Peyer's patch (tissue), 4 donors: ENCODE measurements around the gene MINDY4.

ENCODE experiments used
- CTCF ChIP-seq, 6 experiments: fragments of 450-650 bp in 4 of 6; fragments of 200-600 bp in 2 of 6; sonication (generic) in 1 of 6; IDR thresholded peaks; one replicate each; pipeline ENCODE4 v1.5.1; 2017 to 2019; ENCODE audit warnings: antibody characterized with exemption in 6 of 6, mild to moderate bottlenecking in 3 of 6, moderate library complexity in 1 of 6
- POLR2A ChIP-seq, 2 donors: fragments of 450-650 bp; IDR thresholded peaks; one replicate each; pipeline ENCODE4 v1.5.1; 2017; ENCODE audit warnings: antibody characterized with exemption in 2 of 2, mild to moderate bottlenecking in 2 of 2, moderate library complexity in 2 of 2

DNA sequence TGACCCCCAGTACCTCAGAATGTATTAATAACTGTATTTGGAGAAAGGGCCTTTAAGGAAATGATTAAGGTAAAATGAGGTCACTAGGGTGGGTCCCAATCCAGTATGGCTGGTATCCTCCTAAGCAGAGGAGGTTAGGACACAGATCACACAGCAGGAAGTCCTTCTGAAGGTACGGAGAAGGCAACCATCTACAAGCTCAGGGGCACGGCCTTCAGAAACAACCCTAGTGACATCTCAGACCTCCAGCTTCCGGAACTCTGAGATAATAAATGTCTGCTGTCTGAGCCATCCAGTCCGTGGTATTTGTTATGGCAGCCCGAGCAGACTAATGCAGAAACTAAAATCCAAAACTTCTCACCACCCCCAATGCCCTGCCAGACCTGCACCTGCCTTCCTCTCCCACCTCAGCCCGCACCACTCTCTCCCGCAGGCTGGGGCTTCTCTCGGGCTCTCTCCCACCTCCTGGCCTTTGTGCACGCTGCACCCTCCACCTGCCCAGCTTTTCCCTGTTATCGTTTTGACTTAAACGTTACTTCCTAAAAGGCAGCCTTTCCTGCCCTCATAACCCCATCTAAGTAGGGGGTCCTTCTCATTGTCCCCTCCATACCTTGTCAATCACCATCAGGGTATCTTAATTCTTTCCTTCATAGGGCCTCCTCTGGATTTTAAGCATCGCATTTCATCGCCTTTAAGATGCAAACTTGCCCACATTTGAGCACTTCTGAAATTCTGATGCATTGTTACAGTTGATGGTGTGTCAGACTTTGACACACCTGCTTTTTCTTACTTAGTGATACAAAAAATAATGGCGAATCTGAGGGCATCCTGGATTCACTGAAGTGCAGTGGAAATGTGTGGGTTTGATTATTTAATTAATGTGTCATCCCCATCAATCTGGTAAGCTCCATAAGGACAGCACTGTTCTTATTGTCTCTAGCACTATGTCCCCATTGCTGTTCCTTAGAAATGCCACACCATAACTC, 108.2 kb downstream of the MINDY4 start:
- TF ChIP-seq POLR2A (IDR thresholded peaks at IDR 0.05) (no peak), CTCF (IDR thresholded peaks at IDR 0.05) (no peak)
